Right lobe of liver (tissue), 4 donors: ENCODE results near the gene CTDP1.

Experiments
- POLR2A ChIP-seq: fragments of 450-650 bp; IDR thresholded peaks from one replicate; pipeline ENCODE4 v1.6.1; 2017; ENCODE audit warnings: antibody characterized with exemption, mild to moderate bottlenecking
- TF ChIP-seq, protein P1 (sequence below), 4 donors: fragments of 200-600 bp in 3 of 4; fragments of 450-650 bp in 1 of 4; IDR thresholded peaks; one replicate each; pipeline versions ENCODE4 v1.5.1 to v1.8.0; 2016 to 2022; ENCODE audit warnings: antibody characterized with exemption in 4 of 4, mild to moderate bottlenecking in 2 of 4
- donor health status: DM: no; HTN: no; CAD: no.
- donor health status: DM: no; HTN: no; CAD: no.
- donor health status: DM: no; HTN: yes; CAD: no.

DNA sequence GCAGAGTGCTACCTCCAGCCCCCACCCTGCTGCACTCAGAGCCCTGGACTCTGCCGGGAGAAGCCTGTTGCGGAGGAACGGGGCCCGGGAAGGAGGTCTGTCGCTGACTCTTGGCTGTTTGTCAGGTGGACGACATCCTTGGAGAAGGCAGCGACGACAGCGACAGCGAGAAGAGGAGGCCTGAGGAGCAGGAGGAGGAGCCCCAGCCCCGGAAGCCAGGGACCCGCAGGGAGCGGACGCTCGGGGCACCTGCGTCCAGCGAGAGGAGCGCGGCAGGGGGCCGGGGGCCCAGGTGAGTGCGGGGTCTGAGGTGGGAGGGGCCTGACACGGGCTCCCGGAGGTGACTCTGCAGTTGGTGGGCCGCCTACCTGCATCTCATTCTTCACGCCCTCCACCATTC lies 56.6 kb downstream of the CTDP1 start:
- TF ChIP-seq, protein P1, sequence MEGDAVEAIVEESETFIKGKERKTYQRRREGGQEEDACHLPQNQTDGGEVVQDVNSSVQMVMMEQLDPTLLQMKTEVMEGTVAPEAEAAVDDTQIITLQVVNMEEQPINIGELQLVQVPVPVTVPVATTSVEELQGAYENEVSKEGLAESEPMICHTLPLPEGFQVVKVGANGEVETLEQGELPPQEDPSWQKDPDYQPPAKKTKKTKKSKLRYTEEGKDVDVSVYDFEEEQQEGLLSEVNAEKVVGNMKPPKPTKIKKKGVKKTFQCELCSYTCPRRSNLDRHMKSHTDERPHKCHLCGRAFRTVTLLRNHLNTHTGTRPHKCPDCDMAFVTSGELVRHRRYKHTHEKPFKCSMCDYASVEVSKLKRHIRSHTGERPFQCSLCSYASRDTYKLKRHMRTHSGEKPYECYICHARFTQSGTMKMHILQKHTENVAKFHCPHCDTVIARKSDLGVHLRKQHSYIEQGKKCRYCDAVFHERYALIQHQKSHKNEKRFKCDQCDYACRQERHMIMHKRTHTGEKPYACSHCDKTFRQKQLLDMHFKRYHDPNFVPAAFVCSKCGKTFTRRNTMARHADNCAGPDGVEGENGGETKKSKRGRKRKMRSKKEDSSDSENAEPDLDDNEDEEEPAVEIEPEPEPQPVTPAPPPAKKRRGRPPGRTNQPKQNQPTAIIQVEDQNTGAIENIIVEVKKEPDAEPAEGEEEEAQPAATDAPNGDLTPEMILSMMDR (IDR thresholded peaks at IDR 0.05), result no peak
- TF ChIP-seq POLR2A, result no peak
